Mesothelial cell of epicardium (in vitro differentiated cells): ENCODE measurements around the gene TTC39A. TPM values are rescaled to one million over a fixed set of nuclear protein-coding genes. Genes with fewer than 3 reads are reported as not detected.
"Not testable (repeated sequence)": the region's sequence is repeated elsewhere in the genome, so short reads cannot be mapped to it uniquely, and the experiment has no call there.

Experiments used
- DNase-seq, 2 experiments: peaks; one replicate each; pipeline ENCODE4 v3.0.0; 2021; ENCODE audit warnings: low spot score in 2 of 2; ENCODE audit not compliant: unreplicated experiment in 2 of 2
- H3K27ac Mint-ChIP-seq: 2 replicates; pipeline ENCODE4 v1.8.0; 2021; ENCODE audit warnings: mixed read lengths
- H3K27me3 Mint-ChIP-seq: 2 replicates; pipeline ENCODE4 v1.8.0; 2021; ENCODE audit warnings: low read depth, mixed read lengths
- H3K36me3 Mint-ChIP-seq: 2 replicates; pipeline ENCODE4 v1.8.0; 2021; ENCODE audit warnings: mixed read lengths
- H3K4me1 Mint-ChIP-seq: 2 replicates; pipeline ENCODE4 v1.8.0; 2021; ENCODE audit warnings: mixed read lengths
- H3K4me3 Mint-ChIP-seq: 2 replicates; pipeline ENCODE4 v1.8.0; 2021; ENCODE audit warnings: mild to moderate bottlenecking, moderate library complexity, mixed read lengths
- H3K9me3 Mint-ChIP-seq: 2 replicates; pipeline ENCODE4 v1.8.0; 2021; ENCODE audit warnings: mixed read lengths
- CTCF ChIP-seq: fragments of 200-600 bp; sonication (generic); IDR thresholded peaks from one replicate; pipeline ENCODE4 v1.5.0; 2021; ENCODE audit warnings: antibody characterized with exemption; ENCODE audit not compliant: unreplicated experiment
- total RNA-seq: library from RNA; stranded (reverse); gene quantifications from 3 replicates; pipeline ENCODE4 v1.2.1, GENCODE V29; 2021

Gene TTC39A
- total RNA-seq, 1 donor from 2014 or later = 8.0 TPM

GRCh38 chr1:51325391-51325790 lies 5.0 kb downstream of the TTC39A start:
- no peaks in the 10 kb centered on the region for H3K9me3 Mint-ChIP-seq
- no peak overlapping the region for H3K27ac Mint-ChIP-seq
- no peak overlapping the region for H3K4me3 Mint-ChIP-seq
- no peak for DNase-seq
- H3K36me3 Mint-ChIP-seq = no peaks in the 10 kb centered on the region
- H3K4me1 Mint-ChIP-seq = peaks cover 30% of the 10 kb centered on the region
- TF ChIP-seq CTCF = no peak
- peaks cover 6% of the 10 kb centered on the region for H3K27me3 Mint-ChIP-seq

- H3K27ac Mint-ChIP-seq, DNase-seq, H3K4me3 Mint-ChIP-seq, H3K36me3 Mint-ChIP-seq, H3K27me3 Mint-ChIP-seq, H3K9me3 Mint-ChIP-seq: not testable (repeated sequence)
- H3K4me1 Mint-ChIP-seq = peaks cover 30% of the 10 kb centered on the region
Observed at GRCh38 chr1:51325011-51325385, 5.4 kb downstream of the TTC39A start.

GRCh38 chr1:51324251-51325010 lies 5.9 kb downstream of the TTC39A start:
- peaks cover 28% of the 10 kb centered on the region for H3K4me1 Mint-ChIP-seq
- H3K27me3 Mint-ChIP-seq = peaks cover 6% of the 10 kb centered on the region
- H3K27ac Mint-ChIP-seq = no peak overlapping the region
- H3K9me3 Mint-ChIP-seq = no peaks in the 10 kb centered on the region
- TF ChIP-seq CTCF = no peak
- H3K36me3 Mint-ChIP-seq = no peaks in the 10 kb centered on the region
- no peak for DNase-seq
- no peak overlapping the region for H3K4me3 Mint-ChIP-seq

DNA sequence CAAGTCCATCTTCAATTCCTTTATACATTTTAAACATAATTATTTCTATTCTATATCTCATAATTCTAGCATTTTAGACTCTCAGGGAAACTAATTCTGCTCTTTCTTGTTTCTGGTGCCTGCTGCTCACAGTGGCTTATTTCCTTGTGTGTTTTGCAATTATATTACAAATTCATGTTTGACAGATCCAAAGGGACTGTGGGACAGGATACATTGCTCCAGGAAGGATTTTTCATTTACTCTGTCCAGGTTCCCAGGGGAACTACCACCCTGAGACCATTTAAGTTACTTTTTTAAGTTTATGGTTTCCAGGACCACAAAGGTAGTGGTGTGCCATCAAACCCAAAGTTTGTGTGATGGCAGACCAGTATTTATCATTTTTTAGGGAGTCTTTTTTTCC lies 6.6 kb downstream of the TTC39A start:
- H3K4me1 Mint-ChIP-seq = peaks cover 23% of the 10 kb centered on the region
- no peaks in the 10 kb centered on the region for H3K9me3 Mint-ChIP-seq
- H3K27ac Mint-ChIP-seq = no peak overlapping the region
- no peak for DNase-seq
- peaks cover under 1% of the 10 kb centered on the region for H3K27me3 Mint-ChIP-seq
- no peaks in the 10 kb centered on the region for H3K36me3 Mint-ChIP-seq
- no peak overlapping the region for H3K4me3 Mint-ChIP-seq
- no peak for TF ChIP-seq CTCF

- no peak for DNase-seq
- Mint-ChIP-seq H3K36me3 (no peaks in the 10 kb centered on the region), H3K4me1 (peaks cover 23% of the 10 kb centered on the region), H3K27me3 (no peaks in the 10 kb centered on the region), H3K9me3 (no peaks in the 10 kb centered on the region), H3K4me3 (no peak overlapping the region), H3K27ac (no peak overlapping the region)
- no peak for TF ChIP-seq CTCF
Observed at GRCh38 chr1:51322417-51323101, 7.8 kb downstream of the TTC39A start.

DNA sequence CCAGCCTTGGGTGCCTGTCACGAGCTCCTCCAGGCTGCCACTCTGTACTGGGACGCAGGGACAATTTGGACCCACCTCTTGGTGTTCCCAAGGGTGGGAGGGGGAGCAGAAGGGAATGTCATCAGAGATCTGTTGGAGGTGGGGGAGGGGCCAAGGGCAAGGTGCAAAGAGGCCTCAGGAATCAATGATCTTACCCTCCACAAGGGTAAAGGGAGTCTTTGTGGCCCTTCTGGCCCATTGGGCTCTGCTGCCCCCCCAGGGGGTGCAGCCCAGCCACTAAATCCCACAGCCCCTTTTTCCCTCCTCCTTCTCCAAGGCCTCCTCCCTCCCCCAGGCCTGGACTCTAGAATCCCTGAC lies 8.5 kb downstream of the TTC39A start:
- no peaks in the 10 kb centered on the region for H3K36me3 Mint-ChIP-seq
- no peaks in the 10 kb centered on the region for H3K9me3 Mint-ChIP-seq
- no peak overlapping the region for H3K27ac Mint-ChIP-seq
- H3K4me3 Mint-ChIP-seq = no peak overlapping the region
- no peaks in the 10 kb centered on the region for H3K27me3 Mint-ChIP-seq
- DNase-seq = no peak
- peaks cover 19% of the 10 kb centered on the region for H3K4me1 Mint-ChIP-seq
- no peak for TF ChIP-seq CTCF
